Liver (tissue), 9 donors: ENCODE measurements around the gene MSMO1. TPM values are rescaled to one million over a fixed set of nuclear protein-coding genes. Genes with fewer than 3 reads are reported as not detected.

Experiments used
- DNase-seq: peaks from one replicate; pipeline ENCODE4 v3.0.0-alpha.2; 2017; ENCODE audit warnings: low spot score
- H3K27ac ChIP-seq, 2 donors: one replicate each; pipeline ENCODE4 v1.7.0; 2013; ENCODE audit warnings: inconsistent platforms in 2 of 2, low read length in 2 of 2, control low read depth in 1 of 2, low read depth in 1 of 2, mild to moderate bottlenecking in 1 of 2
- H3K27me3 ChIP-seq, 4 donors: one replicate each; pipeline versions ENCODE4 v1.6.1 to v1.7.0; 2013; ENCODE audit warnings: low read length in 3 of 4, inconsistent platforms in 1 of 4, mild to moderate bottlenecking in 1 of 4, moderate library complexity in 1 of 4; ENCODE audit not compliant: control insufficient read depth in 4 of 4, insufficient read depth in 4 of 4
- H3K36me3 ChIP-seq, 4 donors: one replicate each; pipeline versions ENCODE4 v1.6.1 to v1.7.0; 2013; ENCODE audit warnings: low read length in 3 of 4, mild to moderate bottlenecking in 3 of 4, low read depth in 1 of 4, moderate library complexity in 1 of 4; ENCODE audit not compliant: control insufficient read depth in 4 of 4, insufficient read depth in 3 of 4
- H3K4me1 ChIP-seq, 4 donors: one replicate each; pipeline versions ENCODE4 v1.6.1 to v1.7.0; 2013; ENCODE audit warnings: low read length in 3 of 4, mild to moderate bottlenecking in 3 of 4, moderate library complexity in 1 of 4; ENCODE audit not compliant: control insufficient read depth in 4 of 4, insufficient read depth in 4 of 4
- H3K4me3 ChIP-seq, 3 donors: one replicate each; pipeline versions ENCODE4 v1.6.1 to v1.7.0; 2013; ENCODE audit warnings: low read length in 3 of 3, control low read depth in 1 of 3, low read depth in 1 of 3, mild to moderate bottlenecking in 1 of 3
- H3K9ac ChIP-seq, 2 donors: one replicate each; pipeline ENCODE4 v1.7.0; 2013; ENCODE audit warnings: low read length in 2 of 2, mild to moderate bottlenecking in 2 of 2, moderate library complexity in 2 of 2, control low read depth in 1 of 2, low read depth in 1 of 2
- H3K9me3 ChIP-seq, 4 donors: one replicate each; pipeline versions ENCODE4 v1.6.1 to v1.7.0; 2013; ENCODE audit warnings: low read length in 3 of 4; ENCODE audit not compliant: control insufficient read depth in 4 of 4
- EGR1 ChIP-seq, 2 donors: IDR thresholded peaks; 2 replicates each; pipeline ENCODE4 v1.6.1; 2016 to 2018; ENCODE audit warnings: antibody characterized with exemption in 2 of 2, low read depth in 2 of 2
- FOXA1 ChIP-seq: IDR thresholded peaks from 2 replicates; pipeline ENCODE4 v1.6.1; 2016; ENCODE audit warnings: antibody characterized with exemption
- GABPA ChIP-seq, 2 donors: IDR thresholded peaks in 1 of 2; conservative IDR thresholded peaks in 1 of 2; 2 replicates each; pipeline ENCODE4 v1.6.1; 2016; ENCODE audit warnings: antibody characterized with exemption in 2 of 2, mild to moderate bottlenecking in 1 of 2, moderate library complexity in 1 of 2
- HNF4A ChIP-seq, 2 donors: conservative IDR thresholded peaks; 2 replicates each; pipeline ENCODE4 v1.6.1; 2016; ENCODE audit warnings: antibody characterized with exemption in 2 of 2, mild to moderate bottlenecking in 2 of 2
- HNF4G ChIP-seq: IDR thresholded peaks from 2 replicates; pipeline ENCODE4 v1.6.1; 2016; ENCODE audit warnings: antibody characterized with exemption
- JUND ChIP-seq, 2 donors: IDR thresholded peaks; 2 replicates each; pipeline ENCODE4 v1.6.1; 2016; ENCODE audit warnings: antibody characterized with exemption in 2 of 2
- NR2F2 ChIP-seq: IDR thresholded peaks from 2 replicates; pipeline ENCODE4 v1.6.1; 2016; ENCODE audit warnings: antibody characterized with exemption
- RAD21 ChIP-seq, 2 donors: IDR thresholded peaks; 2 replicates each; pipeline ENCODE4 v1.6.1; 2016; ENCODE audit warnings: antibody characterized with exemption in 2 of 2, mild to moderate bottlenecking in 2 of 2
- RXRA ChIP-seq, 2 donors: IDR thresholded peaks; 2 replicates each; pipeline ENCODE4 v1.6.1; 2017 to 2018; ENCODE audit warnings: antibody characterized with exemption in 2 of 2, mild to moderate bottlenecking in 1 of 2
- SP1 ChIP-seq: IDR thresholded peaks from 2 replicates; pipeline ENCODE4 v1.6.1; 2018; ENCODE audit warnings: antibody characterized with exemption, mild to moderate bottlenecking
- WGBS: extraction: QIAGEN DNeasy Blood & Tissue Kit; methylation state at CpG from one replicate; pipeline ENCODE4 v1.1.7; 2013; 5-methylcytosine and 5-hydroxymethylcytosine counted together
- polyA plus RNA-seq, 2 donors: library from polyadenylated mRNA; stranded (reverse) in 1 of 2; unstranded in 1 of 2; fragments of 200-250 nt in 1 of 2; fragments of >200 nt in 1 of 2; fragmentation: Nextera tagmentation in 1 of 2; extraction: Ambion mirVana in 1 of 2; gene quantifications; one replicate each; pipeline versions ENCODE4 v1.2.1 to v1.2.3, GENCODE V29; 2013 to 2015
- total RNA-seq, 2 donors: library from RNA; depleted of rRNA; stranded (reverse); fragments of >200 nt; gene quantifications; one replicate each; pipeline ENCODE4 v1.2.3, GENCODE V29; 2014
- TF ChIP-seq, protein P1 (sequence below): IDR thresholded peaks from 2 replicates; pipeline ENCODE4 v1.6.1; 2016; ENCODE audit warnings: antibody characterized with exemption
- TF ChIP-seq, protein P2 (sequence below): IDR thresholded peaks from 2 replicates; pipeline ENCODE4 v1.6.1; 2016; ENCODE audit warnings: antibody characterized with exemption
- TF ChIP-seq, protein P3 (sequence below): IDR thresholded peaks from 2 replicates; pipeline ENCODE4 v1.6.1; 2016; ENCODE audit warnings: antibody characterized with exemption, mild to moderate bottlenecking
- TF ChIP-seq, protein P4 (sequence below): IDR thresholded peaks from 2 replicates; pipeline ENCODE4 v1.6.1; 2016; ENCODE audit warnings: antibody characterized with exemption
- donor health status: healthy.
- donor health status: healthy.
- donor health status: healthy.
- donor health status: healthy.
- donor health status: healthy.

MSMO1 gene
- total and polyA plus RNA-seq, 4 donors: 153 to 721 (median 326) TPM

DNA sequence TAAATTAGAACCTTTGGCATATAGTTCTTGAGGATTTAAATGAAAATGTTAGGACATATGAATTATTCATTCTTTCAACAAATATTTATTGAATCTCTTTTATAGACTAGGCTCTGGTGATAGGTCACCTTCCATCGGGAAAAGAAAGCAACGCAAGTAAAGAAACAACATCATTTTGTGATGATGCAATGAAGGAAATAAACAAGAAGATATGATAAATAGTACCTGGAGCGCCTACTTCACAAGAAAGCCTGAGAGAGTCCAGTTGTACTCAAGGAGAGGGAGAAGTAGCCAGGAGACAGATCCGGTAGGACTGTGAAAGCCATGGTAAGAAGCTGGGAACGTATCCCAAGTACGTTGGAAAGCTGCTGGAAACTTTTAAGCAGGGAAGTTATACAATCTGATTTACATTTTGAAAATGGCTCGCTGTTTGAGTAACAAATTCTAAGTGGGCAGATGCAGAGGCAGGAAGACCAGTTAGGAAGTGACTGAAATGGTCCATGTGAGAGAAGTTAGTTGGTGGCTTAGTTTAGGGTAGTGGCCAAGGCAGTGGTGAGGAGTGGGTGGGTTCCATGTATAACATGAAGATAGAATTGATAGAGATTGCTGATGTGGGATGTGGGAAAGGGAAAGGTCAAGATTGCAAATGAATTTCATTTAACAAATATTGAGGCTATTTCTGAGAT lies 33.7 kb downstream of the MSMO1 start:
- TF ChIP-seq RXRA (IDR thresholded peaks at IDR 0.05) (no peak), HNF4G (no peak), RAD21 (IDR thresholded peaks at IDR 0.05) (no peak), NR2F2 (no peak), SP1 (no peak), HNF4A (conservative IDR thresholded peaks at IDR 0.05) (no peak), FOXA1 (no peak), GABPA (IDR thresholded peaks at IDR 0.05 in 1 of 2, conservative IDR thresholded peaks at IDR 0.05 in 1 of 2) (no peak)
- TF ChIP-seq, protein P1, sequence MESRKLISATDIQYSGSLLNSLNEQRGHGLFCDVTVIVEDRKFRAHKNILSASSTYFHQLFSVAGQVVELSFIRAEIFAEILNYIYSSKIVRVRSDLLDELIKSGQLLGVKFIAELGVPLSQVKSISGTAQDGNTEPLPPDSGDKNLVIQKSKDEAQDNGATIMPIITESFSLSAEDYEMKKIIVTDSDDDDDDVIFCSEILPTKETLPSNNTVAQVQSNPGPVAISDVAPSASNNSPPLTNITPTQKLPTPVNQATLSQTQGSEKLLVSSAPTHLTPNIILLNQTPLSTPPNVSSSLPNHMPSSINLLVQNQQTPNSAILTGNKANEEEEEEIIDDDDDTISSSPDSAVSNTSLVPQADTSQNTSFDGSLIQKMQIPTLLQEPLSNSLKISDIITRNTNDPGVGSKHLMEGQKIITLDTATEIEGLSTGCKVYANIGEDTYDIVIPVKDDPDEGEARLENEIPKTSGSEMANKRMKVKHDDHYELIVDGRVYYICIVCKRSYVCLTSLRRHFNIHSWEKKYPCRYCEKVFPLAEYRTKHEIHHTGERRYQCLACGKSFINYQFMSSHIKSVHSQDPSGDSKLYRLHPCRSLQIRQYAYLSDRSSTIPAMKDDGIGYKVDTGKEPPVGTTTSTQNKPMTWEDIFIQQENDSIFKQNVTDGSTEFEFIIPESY: no peak
- TF ChIP-seq, protein P2, sequence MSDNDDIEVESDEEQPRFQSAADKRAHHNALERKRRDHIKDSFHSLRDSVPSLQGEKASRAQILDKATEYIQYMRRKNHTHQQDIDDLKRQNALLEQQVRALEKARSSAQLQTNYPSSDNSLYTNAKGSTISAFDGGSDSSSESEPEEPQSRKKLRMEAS: no peak
- TF ChIP-seq, protein P3, sequence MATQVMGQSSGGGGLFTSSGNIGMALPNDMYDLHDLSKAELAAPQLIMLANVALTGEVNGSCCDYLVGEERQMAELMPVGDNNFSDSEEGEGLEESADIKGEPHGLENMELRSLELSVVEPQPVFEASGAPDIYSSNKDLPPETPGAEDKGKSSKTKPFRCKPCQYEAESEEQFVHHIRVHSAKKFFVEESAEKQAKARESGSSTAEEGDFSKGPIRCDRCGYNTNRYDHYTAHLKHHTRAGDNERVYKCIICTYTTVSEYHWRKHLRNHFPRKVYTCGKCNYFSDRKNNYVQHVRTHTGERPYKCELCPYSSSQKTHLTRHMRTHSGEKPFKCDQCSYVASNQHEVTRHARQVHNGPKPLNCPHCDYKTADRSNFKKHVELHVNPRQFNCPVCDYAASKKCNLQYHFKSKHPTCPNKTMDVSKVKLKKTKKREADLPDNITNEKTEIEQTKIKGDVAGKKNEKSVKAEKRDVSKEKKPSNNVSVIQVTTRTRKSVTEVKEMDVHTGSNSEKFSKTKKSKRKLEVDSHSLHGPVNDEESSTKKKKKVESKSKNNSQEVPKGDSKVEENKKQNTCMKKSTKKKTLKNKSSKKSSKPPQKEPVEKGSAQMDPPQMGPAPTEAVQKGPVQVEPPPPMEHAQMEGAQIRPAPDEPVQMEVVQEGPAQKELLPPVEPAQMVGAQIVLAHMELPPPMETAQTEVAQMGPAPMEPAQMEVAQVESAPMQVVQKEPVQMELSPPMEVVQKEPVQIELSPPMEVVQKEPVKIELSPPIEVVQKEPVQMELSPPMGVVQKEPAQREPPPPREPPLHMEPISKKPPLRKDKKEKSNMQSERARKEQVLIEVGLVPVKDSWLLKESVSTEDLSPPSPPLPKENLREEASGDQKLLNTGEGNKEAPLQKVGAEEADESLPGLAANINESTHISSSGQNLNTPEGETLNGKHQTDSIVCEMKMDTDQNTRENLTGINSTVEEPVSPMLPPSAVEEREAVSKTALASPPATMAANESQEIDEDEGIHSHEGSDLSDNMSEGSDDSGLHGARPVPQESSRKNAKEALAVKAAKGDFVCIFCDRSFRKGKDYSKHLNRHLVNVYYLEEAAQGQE: no peak
- 92% methylated on average over 7 of the region's 7 CpGs for WGBS

DNA sequence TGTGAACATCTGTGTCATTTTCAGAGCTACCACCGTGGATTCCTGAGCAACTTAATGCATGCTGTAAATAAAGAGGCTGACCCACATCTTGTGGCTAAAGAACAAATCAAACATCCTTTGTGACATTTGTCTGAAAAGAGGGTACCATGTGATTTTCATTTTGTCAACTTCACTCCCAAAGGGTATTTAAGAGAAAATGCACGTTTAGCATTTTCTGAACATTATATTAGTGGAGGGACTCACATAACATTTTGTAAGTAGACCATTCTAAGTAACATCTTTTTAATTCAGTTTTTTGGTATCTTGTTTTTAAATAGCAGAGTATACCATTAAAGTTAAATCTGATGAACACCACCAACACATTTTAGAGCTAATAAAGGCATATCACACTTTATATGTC lies 34.3 kb downstream of the MSMO1 start:
- H3K4me1 ChIP-seq: no peaks in the 10 kb centered on the region
- no peak overlapping the region for H3K27ac ChIP-seq
- TF ChIP-seq NR2F2: no peak
- no peak for TF ChIP-seq JUND (IDR thresholded peaks at IDR 0.05)
- no peak for TF ChIP-seq FOXA1
- TF ChIP-seq, protein P2: no peak
- TF ChIP-seq RXRA (IDR thresholded peaks at IDR 0.05): no peak
- TF ChIP-seq GABPA (IDR thresholded peaks at IDR 0.05 in 1 of 2, conservative IDR thresholded peaks at IDR 0.05 in 1 of 2): no peak
- TF ChIP-seq EGR1 (IDR thresholded peaks at IDR 0.05; ENCODE audit: low read depth in 2 of 2): no peak
- TF ChIP-seq, protein P4, sequence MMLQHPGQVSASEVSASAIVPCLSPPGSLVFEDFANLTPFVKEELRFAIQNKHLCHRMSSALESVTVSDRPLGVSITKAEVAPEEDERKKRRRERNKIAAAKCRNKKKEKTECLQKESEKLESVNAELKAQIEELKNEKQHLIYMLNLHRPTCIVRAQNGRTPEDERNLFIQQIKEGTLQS: no peak
- no peak for TF ChIP-seq SP1
- no peak for TF ChIP-seq HNF4G
- H3K9me3 ChIP-seq: no peaks in the 10 kb centered on the region
- no peak overlapping the region for H3K4me3 ChIP-seq
- DNase-seq: no peak
- 85% methylated on average over 2 of the region's 2 CpGs for WGBS
- H3K36me3 ChIP-seq: no peaks in the 10 kb centered on the region
- H3K9ac ChIP-seq: no peak overlapping the region
- H3K27me3 ChIP-seq: no peaks in the 10 kb centered on the region

More for the DNA sequence above, 33.7 kb downstream of the MSMO1 start:
- H3K27me3 ChIP-seq: no peaks in the 10 kb centered on the region
- no peaks in the 10 kb centered on the region for H3K36me3 ChIP-seq
- no peaks in the 10 kb centered on the region for H3K9me3 ChIP-seq
- H3K9ac ChIP-seq: no peak overlapping the region
- no peak for DNase-seq
- H3K4me3 ChIP-seq: no peak overlapping the region
- H3K4me1 ChIP-seq: no peaks in the 10 kb centered on the region
- no peak overlapping the region for H3K27ac ChIP-seq
